Colon (tissue), 2 donors: ENCODE results near the gene MYO1D.

Experiments
- FAIRE-seq: peaks from 2 replicates; lab custom pipeline; 2012; peaks lifted over from hg19 to GRCh38; lab: Jason Lieb, UNC
- donor health status: control.
- donor health status: control.

The MYO1D gene

GRCh38 chr17:32625971-32626370, 251.0 kb downstream of the MYO1D start:
- FAIRE-seq, result no peak

GRCh38 chr17:32623196-32623595, 253.7 kb downstream of the MYO1D start:
- no peak for FAIRE-seq

- FAIRE-seq, result no peak
Observed at GRCh38 chr17:32622540-32622939, 254.4 kb downstream of the MYO1D start.

- no peak for FAIRE-seq
Observed at GRCh38 chr17:32621612-32622312, 255.2 kb downstream of the MYO1D start.

GRCh38 chr17:32615326-32615725, 261.6 kb downstream of the MYO1D start:
- FAIRE-seq, result no peak

GRCh38 chr17:32610943-32611342, 266.0 kb downstream of the MYO1D start:
- no peak for FAIRE-seq

GRCh38 chr17:32609884-32610650, 266.9 kb downstream of the MYO1D start:
- FAIRE-seq, result no peak

GRCh38 chr17:32609085-32609484, 267.8 kb downstream of the MYO1D start:
- FAIRE-seq, result no peak

- FAIRE-seq, result no peak
Observed at GRCh38 chr17:32608267-32608666, 268.7 kb downstream of the MYO1D start.

GRCh38 chr17:32604966-32605365, 272.0 kb downstream of the MYO1D start:
- no peak for FAIRE-seq

- FAIRE-seq, result no peak
Observed at GRCh38 chr17:32602396-32602795, 274.5 kb downstream of the MYO1D start.

- no peak for FAIRE-seq
Observed at GRCh38 chr17:32601866-32602265, 275.1 kb downstream of the MYO1D start.

- no peak for FAIRE-seq
Observed at GRCh38 chr17:32596628-32597027, 280.3 kb downstream of the MYO1D start.

- FAIRE-seq, result no peak
Observed at GRCh38 chr17:32596206-32596605, 280.7 kb downstream of the MYO1D start.

GRCh38 chr17:32593003-32593402, 283.9 kb downstream of the MYO1D start:
- FAIRE-seq, result no peak

GRCh38 chr17:32591405-32591804, 285.5 kb downstream of the MYO1D start:
- no peak for FAIRE-seq

GRCh38 chr17:32590974-32591373, 285.9 kb downstream of the MYO1D start:
- no peak for FAIRE-seq

- FAIRE-seq, result no peak
Observed at GRCh38 chr17:32588982-32589381, 287.9 kb downstream of the MYO1D start.

GRCh38 chr17:32588135-32588534, 288.8 kb downstream of the MYO1D start:
- no peak for FAIRE-seq

GRCh38 chr17:32586666-32587065, 290.3 kb downstream of the MYO1D start:
- no peak for FAIRE-seq

- no peak for FAIRE-seq
Observed at GRCh38 chr17:32584792-32585191, 292.1 kb downstream of the MYO1D start.

- FAIRE-seq, result no peak
Observed at GRCh38 chr17:32583053-32583452, 293.9 kb downstream of the MYO1D start.

GRCh38 chr17:32575852-32576251, 301.1 kb downstream of the MYO1D start:
- no peak for FAIRE-seq

GRCh38 chr17:32570081-32570396, 306.9 kb downstream of the MYO1D start:
- FAIRE-seq, result no peak
